H9 (cell line): ENCODE data around the gene ARL6IP6. TPM values are rescaled to one million over a fixed set of nuclear protein-coding genes. Genes with fewer than 3 reads are reported as not detected.
"Not testable (repeated sequence)": the region's sequence is repeated elsewhere in the genome, so short reads cannot be mapped to it uniquely, and the experiment has no call there.

ENCODE experiments used
- DNase-seq: peaks from one replicate; pipeline ENCODE4 v3.0.0-alpha.2; 2017
- H2AFZ ChIP-seq: one replicate; pipeline ENCODE4 v1.6.1; 2013; ENCODE audit warnings: mild to moderate bottlenecking, low read length, control low read depth, moderate library complexity
- H2AK5ac ChIP-seq: 2 replicates; pipeline ENCODE4 v1.6.1; 2013; ENCODE audit warnings: low read length, control low read depth, mixed read lengths; ENCODE audit not compliant: insufficient read length
- H2BK120ac ChIP-seq: one replicate; pipeline ENCODE4 v1.6.1; 2013; ENCODE audit warnings: low read depth, mild to moderate bottlenecking, low read length, control low read depth, inconsistent platforms; ENCODE audit not compliant: poor library complexity, severe bottlenecking
- H2BK12ac ChIP-seq: 2 replicates; pipeline ENCODE4 v1.6.1; 2013; ENCODE audit warnings: low read length, control low read depth, mixed read lengths, low read depth; ENCODE audit not compliant: insufficient read length
- H2BK15ac ChIP-seq: 2 replicates; pipeline ENCODE4 v1.6.1; 2013; ENCODE audit warnings: low read depth, low read length, control low read depth
- H2BK20ac ChIP-seq: one replicate; pipeline ENCODE4 v1.6.1; 2013; ENCODE audit warnings: low read depth, mild to moderate bottlenecking, low read length, control low read depth, inconsistent platforms; ENCODE audit not compliant: poor library complexity, severe bottlenecking
- H2BK5ac ChIP-seq: 2 replicates; pipeline ENCODE4 v1.6.1; 2013; ENCODE audit warnings: low read length, control low read depth, mixed read lengths; ENCODE audit not compliant: insufficient read length
- H3K14ac ChIP-seq: 2 replicates; pipeline ENCODE4 v1.6.1; 2013; ENCODE audit warnings: low read length, control low read depth; ENCODE audit not compliant: insufficient read depth
- H3K18ac ChIP-seq: 2 replicates; pipeline ENCODE4 v1.6.1; 2013; ENCODE audit warnings: low read depth, mild to moderate bottlenecking, mixed read lengths, low read length, control low read depth; ENCODE audit not compliant: insufficient read length
- H3K23ac ChIP-seq: 2 replicates; pipeline ENCODE4 v1.6.1; 2013; ENCODE audit warnings: low read length, control low read depth, mixed read lengths, low read depth; ENCODE audit not compliant: insufficient read length
- H3K23me2 ChIP-seq: 2 replicates; pipeline ENCODE4 v1.6.1; 2013; ENCODE audit warnings: low read depth, mild to moderate bottlenecking, mixed read lengths, low read length, control low read depth; ENCODE audit not compliant: insufficient read length, poor library complexity, severe bottlenecking
- H3K27ac ChIP-seq: 2 replicates; pipeline ENCODE4 v1.5.1; 2013; ENCODE audit warnings: low read length, control low read depth, mixed read lengths, low read depth; ENCODE audit not compliant: insufficient read length
- H3K27me3 ChIP-seq: 2 replicates; pipeline ENCODE4 v1.6.1; 2013; ENCODE audit warnings: low read length, control low read depth, inconsistent platforms; ENCODE audit not compliant: insufficient read depth
- H3K4ac ChIP-seq: 2 replicates; pipeline ENCODE4 v1.6.1; 2013; ENCODE audit warnings: low read depth, mild to moderate bottlenecking, control low read depth, inconsistent platforms, low read length, moderate library complexity
- H3K4me1 ChIP-seq: 2 replicates; pipeline ENCODE4 v1.6.1; 2013; ENCODE audit warnings: low read length, control low read depth, inconsistent platforms; ENCODE audit not compliant: insufficient read depth
- H3K4me2 ChIP-seq: 2 replicates; pipeline ENCODE4 v1.6.1; 2013; ENCODE audit warnings: low read length, control low read depth, mixed read lengths; ENCODE audit not compliant: insufficient read length, insufficient read depth
- H3K56ac ChIP-seq: 2 replicates; pipeline ENCODE4 v1.6.1; 2013; ENCODE audit warnings: low read depth, mild to moderate bottlenecking, mixed read lengths, low read length, control low read depth; ENCODE audit not compliant: insufficient read length
- H3K79me1 ChIP-seq: 2 replicates; pipeline ENCODE4 v1.6.1; 2013; ENCODE audit warnings: low read depth, mild to moderate bottlenecking, moderate library complexity, low read length, control low read depth, inconsistent platforms; ENCODE audit not compliant: insufficient read depth, poor library complexity, severe bottlenecking
- H3K79me2 ChIP-seq: 2 replicates; pipeline ENCODE4 v1.6.1; 2013; ENCODE audit warnings: low read length, control low read depth, inconsistent platforms; ENCODE audit not compliant: insufficient read depth
- H3K9ac ChIP-seq: 2 replicates; pipeline ENCODE4 v1.6.1; 2013; ENCODE audit warnings: low read length, control low read depth, mixed read lengths; ENCODE audit not compliant: insufficient read length; ENCODE audit errors: extremely low read depth
- H3K9me3 ChIP-seq: one replicate; pipeline ENCODE4 v1.6.1; 2013; ENCODE audit warnings: low read depth, low read length, inconsistent platforms; ENCODE audit not compliant: control insufficient read depth
- H3T11ph ChIP-seq: one replicate; pipeline ENCODE4 v1.6.1; 2013; ENCODE audit warnings: mild to moderate bottlenecking, low read length, control low read depth, inconsistent platforms
- H4K20me1 ChIP-seq: one replicate; pipeline ENCODE4 v1.6.1; 2013; ENCODE audit not compliant: control insufficient read depth, insufficient read length, insufficient read depth
- H4K5ac ChIP-seq: 2 replicates; pipeline ENCODE4 v1.6.1; 2013; ENCODE audit warnings: low read depth, mild to moderate bottlenecking, mixed read lengths, low read length, control low read depth; ENCODE audit not compliant: insufficient read length
- H4K8ac ChIP-seq: replicated peaks from 2 replicates; pipeline ENCODE4 v1.6.1; 2013; ENCODE audit warnings: low read length, control low read depth, mixed read lengths, low read depth; ENCODE audit not compliant: insufficient read length
- H4K91ac ChIP-seq: 2 replicates; pipeline ENCODE4 v1.6.1; 2013; ENCODE audit warnings: low read depth, mild to moderate bottlenecking, moderate library complexity, mixed read lengths, low read length, control low read depth; ENCODE audit not compliant: insufficient read length
- H3K27ac Mint-ChIP-seq, 3 experiments: 2 replicates in 2 of 3; 3 replicates in 1 of 3; pipeline ENCODE4 v1.8.0; 2020 to 2021; ENCODE audit warnings: mixed read lengths in 3 of 3, mild to moderate bottlenecking in 1 of 3, moderate library complexity in 1 of 3
- H3K27me3 Mint-ChIP-seq: 2 replicates; pipeline ENCODE4 v1.8.0; 2021; ENCODE audit warnings: low read depth, mild to moderate bottlenecking, moderate library complexity, mixed read lengths
- H3K36me3 Mint-ChIP-seq, 3 experiments: 2 replicates in 2 of 3; 3 replicates in 1 of 3; pipeline ENCODE4 v1.8.0; 2020 to 2021; ENCODE audit warnings: low read depth in 3 of 3, mixed read lengths in 3 of 3; ENCODE audit not compliant: insufficient read depth in 1 of 3
- H3K4me1 Mint-ChIP-seq, 2 experiments: 2 replicates each; pipeline ENCODE4 v1.8.0; 2020; ENCODE audit warnings: mixed read lengths in 2 of 2
- H3K4me3 Mint-ChIP-seq, 2 experiments: 2 replicates in 1 of 2; 3 replicates in 1 of 2; pipeline ENCODE4 v1.8.0; 2020 to 2021; ENCODE audit warnings: mild to moderate bottlenecking in 2 of 2, mixed read lengths in 2 of 2, moderate library complexity in 1 of 2
- H3K9me3 Mint-ChIP-seq, 2 experiments: 2 replicates in 1 of 2; 3 replicates in 1 of 2; pipeline ENCODE4 v1.8.0; 2020; ENCODE audit warnings: mild to moderate bottlenecking in 2 of 2, mixed read lengths in 2 of 2, moderate library complexity in 1 of 2
- WGBS: extraction: QIAGEN DNeasy Blood & Tissue Kit; methylation state at CpG from one replicate; pipeline ENCODE4 v1.1.7; 2013; ENCODE audit warnings: missing lambda C conversion rate, low lambda C conversion rate, mixed read lengths; ENCODE audit not compliant: insufficient read length; ENCODE audit errors: extremely low coverage; 5-methylcytosine and 5-hydroxymethylcytosine counted together
- total RNA-seq: library from RNA; stranded (reverse); gene quantifications from 2 replicates; pipeline ENCODE4 v1.2.1, GENCODE V29; 2021
- TF ChIP-seq, protein P1 (sequence below): fragments of 200-600 bp; sonication (generic); conservative IDR thresholded peaks from 3 replicates; pipeline ENCODE4 v1.8.0; 2021; ENCODE audit warnings: antibody characterized with exemption, mild to moderate bottlenecking

ARL6IP6 gene
- total RNA-seq, 1 experiment from 2014 or later: 27.3 TPM

DNA sequence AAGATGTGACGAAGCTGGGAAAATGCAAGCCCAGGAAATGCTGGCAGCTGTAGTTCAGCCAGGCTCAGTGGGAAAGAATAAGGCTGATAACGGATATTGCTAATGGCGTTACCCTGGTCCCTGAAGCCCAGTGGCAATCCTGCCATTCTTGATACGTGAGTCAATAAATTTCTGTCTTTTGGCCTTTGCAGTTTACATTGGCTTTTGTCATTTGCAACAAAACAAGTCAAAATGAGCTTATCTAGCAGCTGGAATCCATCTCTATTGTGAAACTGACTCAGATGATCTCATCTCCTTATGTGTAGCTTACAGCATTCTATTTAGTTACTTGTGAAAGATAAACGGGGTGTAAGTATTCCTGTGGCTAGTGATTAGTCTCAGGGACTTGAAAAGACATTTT, 43.8 kb downstream of the ARL6IP6 start:
- H2BK15ac ChIP-seq: no peak overlapping the region
- no peaks in the 10 kb centered on the region for H3K79me1 ChIP-seq
- no peak overlapping the region for H4K91ac ChIP-seq
- Mint-ChIP-seq H3K9me3 (no peaks in the 10 kb centered on the region), H3K27ac (no peak overlapping the region), H3K4me1 (no peaks in the 10 kb centered on the region), H3K27me3 (0 out of 2 replicates have a peak, but pooled peaks cover 2% of the 10 kb centered on the region), H3K4me3 (no peak overlapping the region), H3K36me3 (peaks cover 4 to 13% (median 13%) of the 10 kb centered on the region in 3 experiments; a peak in 5 of 7 replicates)
- H3K56ac ChIP-seq: no peak overlapping the region
- TF ChIP-seq, protein P1, sequence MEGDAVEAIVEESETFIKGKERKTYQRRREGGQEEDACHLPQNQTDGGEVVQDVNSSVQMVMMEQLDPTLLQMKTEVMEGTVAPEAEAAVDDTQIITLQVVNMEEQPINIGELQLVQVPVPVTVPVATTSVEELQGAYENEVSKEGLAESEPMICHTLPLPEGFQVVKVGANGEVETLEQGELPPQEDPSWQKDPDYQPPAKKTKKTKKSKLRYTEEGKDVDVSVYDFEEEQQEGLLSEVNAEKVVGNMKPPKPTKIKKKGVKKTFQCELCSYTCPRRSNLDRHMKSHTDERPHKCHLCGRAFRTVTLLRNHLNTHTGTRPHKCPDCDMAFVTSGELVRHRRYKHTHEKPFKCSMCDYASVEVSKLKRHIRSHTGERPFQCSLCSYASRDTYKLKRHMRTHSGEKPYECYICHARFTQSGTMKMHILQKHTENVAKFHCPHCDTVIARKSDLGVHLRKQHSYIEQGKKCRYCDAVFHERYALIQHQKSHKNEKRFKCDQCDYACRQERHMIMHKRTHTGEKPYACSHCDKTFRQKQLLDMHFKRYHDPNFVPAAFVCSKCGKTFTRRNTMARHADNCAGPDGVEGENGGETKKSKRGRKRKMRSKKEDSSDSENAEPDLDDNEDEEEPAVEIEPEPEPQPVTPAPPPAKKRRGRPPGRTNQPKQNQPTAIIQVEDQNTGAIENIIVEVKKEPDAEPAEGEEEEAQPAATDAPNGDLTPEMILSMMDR: no peak
- H4K20me1 ChIP-seq: no peaks in the 10 kb centered on the region
- H3K18ac ChIP-seq: no peak overlapping the region
- H3K9me3 ChIP-seq: no peaks in the 10 kb centered on the region
- H4K5ac ChIP-seq: no peak overlapping the region
- no peak overlapping the region for H2AK5ac ChIP-seq
- no peak overlapping the region for H3K4ac ChIP-seq
- no peak overlapping the region for H3K9ac ChIP-seq
- H3K23ac ChIP-seq: no peak overlapping the region
- no peak overlapping the region for H3K27ac ChIP-seq
- no peaks in the 10 kb centered on the region for H3K23me2 ChIP-seq
- H2AFZ ChIP-seq: no peak overlapping the region
- no peak for DNase-seq
- no peak overlapping the region for H2BK120ac ChIP-seq
- H3K14ac ChIP-seq: no peak overlapping the region
- no peak overlapping the region for H2BK20ac ChIP-seq
- H3T11ph ChIP-seq: no peak overlapping the region
- H2BK12ac ChIP-seq: no peak overlapping the region
- WGBS: no CpG with 5 or more reads among the region's 5 CpGs
- no peaks in the 10 kb centered on the region for H3K79me2 ChIP-seq
- no peak overlapping the region for H4K8ac ChIP-seq
- H2BK5ac ChIP-seq: no peak overlapping the region
- no peaks in the 10 kb centered on the region for H3K27me3 ChIP-seq
- no peaks in the 10 kb centered on the region for H3K4me1 ChIP-seq
- no peak overlapping the region for H3K4me2 ChIP-seq

DNA sequence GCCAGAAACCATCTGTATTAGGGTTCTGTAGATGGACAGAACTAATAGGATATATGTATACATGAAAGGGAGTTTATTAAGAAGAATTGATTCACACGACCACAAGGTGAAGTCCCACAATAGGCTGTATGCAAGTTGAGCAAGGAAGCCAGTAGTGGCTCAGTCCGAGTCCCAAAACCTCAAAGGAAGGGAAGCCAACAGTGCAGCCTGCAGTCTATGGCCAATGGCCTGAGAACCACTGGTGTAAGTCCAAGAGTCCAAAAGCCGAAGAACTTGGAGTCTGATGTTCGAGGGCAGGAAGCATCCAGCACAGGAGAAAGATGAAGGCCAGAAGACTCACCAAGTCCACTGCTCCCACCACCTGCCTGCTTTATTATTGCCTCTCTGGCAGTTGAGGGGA, 44.8 kb downstream of the ARL6IP6 start:
- not testable (repeated sequence) for H4K20me1 ChIP-seq, H3K14ac ChIP-seq, H4K5ac ChIP-seq, H3K56ac ChIP-seq, H3K4me1 ChIP-seq, H2BK12ac ChIP-seq, H2BK15ac ChIP-seq, H4K8ac ChIP-seq, H2AK5ac ChIP-seq, H3K4me1 Mint-ChIP-seq, H4K91ac ChIP-seq, DNase-seq, H3K79me2 ChIP-seq, H3K23me2 ChIP-seq, H3K27ac ChIP-seq, H3K27me3 ChIP-seq, H3K23ac ChIP-seq, H3K4me2 ChIP-seq, H3K4me3 Mint-ChIP-seq, H3K27ac Mint-ChIP-seq, H2BK5ac ChIP-seq, H2AFZ ChIP-seq, H3K9ac ChIP-seq, H2BK20ac ChIP-seq, H3K27me3 Mint-ChIP-seq, H2BK120ac ChIP-seq, H3K18ac ChIP-seq, H3T11ph ChIP-seq, H3K9me3 ChIP-seq, H3K79me1 ChIP-seq, H3K4ac ChIP-seq, H3K9me3 Mint-ChIP-seq
- peaks cover 4 to 13% (median 12%) of the 10 kb centered on the region in 3 experiments; a peak in 5 of 7 replicates for H3K36me3 Mint-ChIP-seq
- no CpG with 5 or more reads among the region's 4 CpGs for WGBS
